Measurements from ENCODE around the gene PPP1R2. TPM values are rescaled to one million over a fixed set of nuclear protein-coding genes. Genes with fewer than 3 reads are reported as not detected.
A peak's percentile ranks its signal among the peaks of the same experiment; 100 is the strongest.
"Not testable (repeated sequence)": the region's sequence is repeated elsewhere in the genome, so short reads cannot be mapped to it uniquely, and the experiment has no call there.

PPP1R2 gene
- 17.5 and 22.6 TPM in 2 replicates for total RNA-seq
- long read RNA-seq, transcript PPP1R2-206 (6 exons, 3,450 nt), result major isoform, 46 of 64 reads
- long read RNA-seq, partial matches to known transcripts, result 1 of 64 reads
- long read RNA-seq, other reads (novel, unspliced or antisense), result 12 of 64 reads

DNA sequence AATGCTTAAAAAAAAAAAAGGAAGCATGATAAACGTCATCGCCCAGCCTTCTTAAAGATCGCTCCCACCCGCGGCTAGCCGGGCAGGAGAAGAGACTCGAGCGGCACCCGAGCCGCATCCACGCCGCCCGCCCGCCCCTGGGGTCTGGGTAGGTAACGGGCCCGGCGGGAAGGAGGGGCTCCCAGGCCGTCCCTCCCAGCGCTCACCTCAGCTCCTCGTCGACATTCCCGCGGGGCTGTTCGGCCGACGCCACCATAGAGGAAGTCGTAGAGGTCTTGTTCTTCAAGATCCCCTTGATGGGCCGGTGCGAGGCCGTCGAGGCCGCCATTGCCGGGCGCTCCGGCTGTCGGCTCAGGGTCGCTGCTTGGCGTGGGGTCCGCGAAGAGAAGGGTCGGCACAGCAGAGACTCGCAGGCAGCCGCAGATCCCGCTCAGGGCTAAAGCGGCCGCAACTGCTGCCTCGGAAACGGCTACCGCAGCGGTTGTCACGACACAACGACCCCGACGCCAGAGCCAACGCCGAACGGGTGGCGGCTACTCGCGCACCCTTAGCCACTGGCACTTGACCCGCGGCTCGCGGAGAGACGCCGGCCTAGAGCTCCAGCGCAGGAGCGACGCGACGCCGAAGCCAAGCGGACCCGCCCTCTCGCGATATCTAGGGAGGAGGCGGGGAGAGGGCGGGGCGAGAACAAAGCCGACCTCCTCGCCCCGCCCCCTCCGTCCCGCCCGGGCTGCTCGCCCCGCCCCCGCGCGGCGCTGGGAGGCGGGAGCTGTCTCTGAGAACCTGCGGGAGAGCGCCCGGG lies at the start of gene PPP1R2:
Gene PPP1R2 (minus strand): TSS at position 628 of the 802 bp plus-strand sequence. CDS start 300 bp downstream, at position 328.
- TF ChIP-seq, protein P1, sequence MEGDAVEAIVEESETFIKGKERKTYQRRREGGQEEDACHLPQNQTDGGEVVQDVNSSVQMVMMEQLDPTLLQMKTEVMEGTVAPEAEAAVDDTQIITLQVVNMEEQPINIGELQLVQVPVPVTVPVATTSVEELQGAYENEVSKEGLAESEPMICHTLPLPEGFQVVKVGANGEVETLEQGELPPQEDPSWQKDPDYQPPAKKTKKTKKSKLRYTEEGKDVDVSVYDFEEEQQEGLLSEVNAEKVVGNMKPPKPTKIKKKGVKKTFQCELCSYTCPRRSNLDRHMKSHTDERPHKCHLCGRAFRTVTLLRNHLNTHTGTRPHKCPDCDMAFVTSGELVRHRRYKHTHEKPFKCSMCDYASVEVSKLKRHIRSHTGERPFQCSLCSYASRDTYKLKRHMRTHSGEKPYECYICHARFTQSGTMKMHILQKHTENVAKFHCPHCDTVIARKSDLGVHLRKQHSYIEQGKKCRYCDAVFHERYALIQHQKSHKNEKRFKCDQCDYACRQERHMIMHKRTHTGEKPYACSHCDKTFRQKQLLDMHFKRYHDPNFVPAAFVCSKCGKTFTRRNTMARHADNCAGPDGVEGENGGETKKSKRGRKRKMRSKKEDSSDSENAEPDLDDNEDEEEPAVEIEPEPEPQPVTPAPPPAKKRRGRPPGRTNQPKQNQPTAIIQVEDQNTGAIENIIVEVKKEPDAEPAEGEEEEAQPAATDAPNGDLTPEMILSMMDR (IDR thresholded peaks at IDR 0.05; ENCODE audit: unreplicated experiment), result no peak
- peak within 1 kb of the TSS; percentile 93 for H3K27ac Mint-ChIP-seq
- peaks cover 35% of the 10 kb centered on the region for H3K27me3 Mint-ChIP-seq
- no peaks in the 10 kb centered on the region for H3K36me3 Mint-ChIP-seq (ENCODE audit: insufficient read depth)
- peaks cover 19% of the 10 kb centered on the region for H3K4me1 Mint-ChIP-seq (ENCODE audit: low read depth)
- H3K4me3 Mint-ChIP-seq (ENCODE audit: low read depth), result peak within 1 kb of the TSS; percentile 81
- DNase-seq (ENCODE audit: low spot score, unreplicated experiment), result peak; percentile 87
- H3K9me3 Mint-ChIP-seq (ENCODE audit: low read depth), result no peaks in the 10 kb centered on the region

DNA sequence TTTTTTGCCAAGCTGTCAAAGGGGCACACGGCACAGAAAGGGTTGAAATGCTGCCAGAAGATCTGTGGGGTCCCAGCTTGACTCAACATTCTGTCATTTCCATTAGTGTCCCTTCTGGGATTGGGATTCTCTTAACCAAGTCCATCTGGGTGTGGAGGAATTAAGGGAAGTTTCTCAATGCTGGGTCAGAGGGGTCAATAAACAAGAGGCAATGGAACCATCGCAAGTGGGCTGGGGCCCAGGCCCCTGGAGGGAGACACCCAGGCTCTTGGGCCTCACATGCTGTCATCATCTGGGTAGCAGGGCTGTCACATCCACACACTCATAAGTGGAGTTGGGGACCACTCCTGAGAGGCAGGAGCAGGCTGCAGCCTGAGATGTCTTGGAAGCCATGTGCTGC lies 48.7 kb upstream of the PPP1R2 start:
- no peak for DNase-seq (ENCODE audit: low spot score, unreplicated experiment)
- Mint-ChIP-seq H3K36me3 (ENCODE audit: insufficient read depth) (no peaks in the 10 kb centered on the region), H3K4me1 (ENCODE audit: low read depth) (no peaks in the 10 kb centered on the region), H3K27ac (no peak overlapping the region), H3K4me3 (ENCODE audit: low read depth) (no peak overlapping the region), H3K9me3 (ENCODE audit: low read depth) (no peaks in the 10 kb centered on the region), H3K27me3 (no peaks in the 10 kb centered on the region)
- TF ChIP-seq, protein P1 (IDR thresholded peaks at IDR 0.05; ENCODE audit: unreplicated experiment), result no peak

DNA sequence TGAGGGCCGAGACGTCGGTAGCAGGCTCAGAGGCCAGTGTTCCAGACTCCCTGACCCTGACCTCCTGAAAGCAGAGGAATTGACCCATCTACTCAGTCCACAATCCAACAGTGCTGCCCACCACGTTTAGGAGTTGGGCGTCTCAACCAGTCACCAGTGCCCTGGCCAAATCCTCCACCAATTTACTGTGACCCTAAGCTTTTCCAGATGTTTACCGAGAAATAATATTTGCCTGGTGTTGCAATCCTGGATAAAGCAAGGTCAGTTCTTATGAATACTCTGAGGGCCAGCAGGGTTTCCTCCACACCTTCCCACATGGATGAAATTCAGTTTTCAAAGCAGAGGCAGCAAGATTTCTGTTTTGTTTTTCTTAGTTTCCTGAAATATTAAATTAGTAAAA lies 48.1 kb upstream of the PPP1R2 start:
- H3K36me3 Mint-ChIP-seq (ENCODE audit: insufficient read depth), result no peaks in the 10 kb centered on the region
- no peaks in the 10 kb centered on the region for H3K27me3 Mint-ChIP-seq
- no peaks in the 10 kb centered on the region for H3K9me3 Mint-ChIP-seq (ENCODE audit: low read depth)
- no peak overlapping the region for H3K27ac Mint-ChIP-seq
- no peaks in the 10 kb centered on the region for H3K4me1 Mint-ChIP-seq (ENCODE audit: low read depth)
- DNase-seq (ENCODE audit: low spot score, unreplicated experiment), result no peak
- TF ChIP-seq, protein P1 (IDR thresholded peaks at IDR 0.05; ENCODE audit: unreplicated experiment), result no peak
- H3K4me3 Mint-ChIP-seq (ENCODE audit: low read depth), result no peak overlapping the region

DNA sequence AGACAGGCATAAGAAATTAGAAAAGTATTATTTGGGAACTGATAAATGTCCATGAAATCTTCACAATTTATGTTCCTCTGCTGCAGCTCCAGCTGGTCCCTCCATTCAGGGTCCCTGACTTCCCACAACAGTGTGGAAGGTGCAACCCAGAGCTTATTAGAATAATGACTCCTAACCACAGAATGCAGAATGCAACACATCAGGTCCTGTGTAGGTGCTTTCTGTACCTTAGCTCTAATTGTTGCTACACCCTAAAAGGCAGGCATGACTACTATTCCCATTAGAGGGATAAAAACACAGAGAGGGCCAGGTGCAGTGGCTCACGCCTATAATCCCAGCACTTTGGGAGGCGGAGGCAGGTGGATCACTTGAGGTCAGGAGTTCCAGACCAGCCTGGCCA lies 47.3 kb upstream of the PPP1R2 start:
- H3K27ac Mint-ChIP-seq; H3K9me3 Mint-ChIP-seq (ENCODE audit: low read depth); DNase-seq (ENCODE audit: low spot score, unreplicated experiment); H3K27me3 Mint-ChIP-seq; H3K4me3 Mint-ChIP-seq (ENCODE audit: low read depth); H3K36me3 Mint-ChIP-seq (ENCODE audit: insufficient read depth); H3K4me1 Mint-ChIP-seq (ENCODE audit: low read depth): not testable (repeated sequence)

DNA sequence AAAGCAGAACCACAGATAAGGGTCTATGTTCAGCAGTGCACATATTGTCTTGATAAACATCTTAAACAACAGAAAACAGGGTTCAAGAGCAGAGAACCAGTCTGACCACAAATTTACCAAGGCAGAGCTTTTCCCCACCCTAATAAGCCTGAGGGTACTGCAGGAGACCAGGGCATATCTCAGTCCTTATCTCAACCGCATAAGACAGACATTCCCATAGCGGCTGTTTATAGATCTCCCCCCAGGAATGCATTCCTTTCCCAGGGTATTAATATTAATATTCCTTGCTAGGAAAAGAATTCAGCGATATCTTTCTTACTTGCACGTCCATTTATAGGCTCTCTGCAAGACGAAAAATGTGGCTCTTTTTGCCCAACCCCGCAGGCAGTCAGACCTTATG lies 46.7 kb upstream of the PPP1R2 start:
- DNase-seq (ENCODE audit: low spot score, unreplicated experiment); H3K27ac Mint-ChIP-seq; H3K4me1 Mint-ChIP-seq (ENCODE audit: low read depth); H3K36me3 Mint-ChIP-seq (ENCODE audit: insufficient read depth); H3K27me3 Mint-ChIP-seq; H3K4me3 Mint-ChIP-seq (ENCODE audit: low read depth); H3K9me3 Mint-ChIP-seq (ENCODE audit: low read depth): not testable (repeated sequence)

DNA sequence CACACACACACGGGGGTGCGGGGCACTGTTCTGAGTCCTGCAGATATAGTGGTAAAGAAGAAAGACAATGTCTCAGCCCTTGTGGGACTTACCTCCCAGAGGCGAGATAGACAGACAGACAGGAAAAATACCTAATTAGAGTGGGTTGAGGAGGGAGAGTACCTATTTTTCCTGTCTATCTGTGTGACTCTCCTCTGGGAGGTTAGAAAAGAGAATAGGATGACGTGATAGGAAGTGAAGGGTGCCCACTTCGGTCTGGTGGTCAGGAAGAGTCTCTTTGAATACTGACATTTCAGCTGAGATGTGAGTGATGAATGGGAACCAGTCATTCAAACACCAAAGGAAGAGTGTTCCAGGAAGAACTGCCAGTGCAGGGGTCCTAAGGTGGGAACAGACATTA lies 44.7 kb upstream of the PPP1R2 start:
- Mint-ChIP-seq H3K4me3 (ENCODE audit: low read depth) (no peak overlapping the region), H3K36me3 (ENCODE audit: insufficient read depth) (no peaks in the 10 kb centered on the region), H3K27ac (no peak overlapping the region), H3K4me1 (ENCODE audit: low read depth) (peaks cover 2% of the 10 kb centered on the region), H3K9me3 (ENCODE audit: low read depth) (no peaks in the 10 kb centered on the region), H3K27me3 (no peaks in the 10 kb centered on the region)
- no peak for DNase-seq (ENCODE audit: low spot score, unreplicated experiment)
- TF ChIP-seq, protein P1 (IDR thresholded peaks at IDR 0.05; ENCODE audit: unreplicated experiment), result no peak

All from progenitor cell of endocrine pancreas (in vitro differentiated cells).